H1 (cell line): Measurements from ENCODE around the gene SBDS. TPM values are rescaled to one million over a fixed set of nuclear protein-coding genes. Genes with fewer than 3 reads are reported as not detected.
A peak's percentile ranks its signal among the peaks of the same experiment; 100 is the strongest.

Source experiments
- CTCF ChIA-PET: fragments of 300-600 bp; sonication (Branson Sonifier 250); formaldehyde crosslinking; loops from one replicate; lab custom pipeline; 2021; ENCODE audit not compliant: partially characterized antibody; lab: Charles Lee
- POLR2A ChIA-PET: fragments of 300-600 bp; sonication (Branson Sonifier 250); formaldehyde crosslinking; loops from one replicate; lab custom pipeline; 2021; ENCODE audit warnings: inconsistent platforms; ENCODE audit not compliant: partially characterized antibody; lab: Charles Lee
- DNase-seq, 2 experiments: peaks; one replicate each; pipeline versions ENCODE4 v3.0.0 to v3.0.0-alpha.2; 2010 to 2022; ENCODE audit warnings: low spot score in 2 of 2, low read depth in 1 of 2, mixed read lengths in 1 of 2
- FAIRE-seq: peaks from 2 replicates; lab custom pipeline; 2011; peaks lifted over from hg19 to GRCh38; lab: Jason Lieb, UNC
- H2AFZ ChIP-seq: 2 replicates; pipeline ENCODE4 v1.8.1; 2012; ENCODE audit warnings: low read length, inconsistent platforms
- H2AK5ac ChIP-seq: 2 replicates; pipeline ENCODE4 v1.6.1; 2013; ENCODE audit warnings: low read depth, low read length
- H2BK120ac ChIP-seq: replicated peaks from 2 replicates; pipeline ENCODE3; 2013; ENCODE audit warnings: low read depth, low read length, inconsistent platforms
- H2BK12ac ChIP-seq: 2 replicates; pipeline ENCODE4 v1.6.1; 2013; ENCODE audit warnings: low read depth, low read length
- H2BK15ac ChIP-seq: 2 replicates; pipeline ENCODE4 v1.6.1; 2013; ENCODE audit warnings: low read length
- H2BK20ac ChIP-seq: 2 replicates; pipeline ENCODE4 v1.6.1; 2013; ENCODE audit warnings: low read length
- H2BK5ac ChIP-seq: 2 replicates; pipeline ENCODE4 v1.6.1; 2013; ENCODE audit warnings: low read depth, low read length
- H3K14ac ChIP-seq: 2 replicates; pipeline ENCODE4 v1.6.1; 2013; ENCODE audit warnings: inconsistent platforms; ENCODE audit not compliant: insufficient read length
- H3K18ac ChIP-seq: 2 replicates; pipeline ENCODE4 v1.6.1; 2013; ENCODE audit warnings: low read length; ENCODE audit errors: extremely low read depth
- H3K23ac ChIP-seq: 2 replicates; pipeline ENCODE4 v1.6.1; 2013; ENCODE audit warnings: inconsistent platforms; ENCODE audit not compliant: insufficient read length
- H3K23me2 ChIP-seq: 2 replicates; pipeline ENCODE4 v1.6.1; 2013; ENCODE audit warnings: low read depth, low read length
- H3K27ac ChIP-seq: 2 replicates; pipeline ENCODE4 v1.6.1; 2011; ENCODE audit warnings: low read depth, low read length, inconsistent platforms
- H3K27me3 ChIP-seq, 4 experiments: replicated peaks in 1 of 4; 1 replicate in 1 of 4; 2 replicates in 3 of 4; pipeline versions ENCODE4 v1.6.1 to v1.8.1; 2011 to 2013; ENCODE audit warnings: low read length in 3 of 4, mild to moderate bottlenecking in 3 of 4, inconsistent platforms in 2 of 4, mixed read lengths in 2 of 4, moderate library complexity in 1 of 4; ENCODE audit not compliant: control insufficient read depth in 3 of 4, insufficient read depth in 3 of 4; ENCODE audit errors: extremely low read depth in 1 of 4
- H3K36me3 ChIP-seq, 4 experiments: 2 replicates each; pipeline versions ENCODE4 v1.6.1 to v1.8.1; 2011 to 2013; ENCODE audit warnings: mild to moderate bottlenecking in 4 of 4, low read length in 3 of 4, moderate library complexity in 2 of 4, control low read depth in 1 of 4, inconsistent platforms in 1 of 4; ENCODE audit not compliant: insufficient read depth in 4 of 4, control insufficient read depth in 2 of 4
- H3K4ac ChIP-seq: replicated peaks from 2 replicates; pipeline ENCODE3; 2013; ENCODE audit warnings: low read length, low read depth, mixed read lengths, inconsistent platforms; ENCODE audit not compliant: insufficient read length
- H3K4me1 ChIP-seq, 4 experiments: replicated peaks in 1 of 4; 1 replicate in 1 of 4; 2 replicates in 3 of 4; pipeline versions ENCODE4 v1.6.1 to v1.8.1; 2011 to 2013; ENCODE audit warnings: low read length in 3 of 4, inconsistent platforms in 2 of 4, mixed read lengths in 1 of 4; ENCODE audit not compliant: insufficient read depth in 4 of 4, control insufficient read depth in 3 of 4
- H3K4me2 ChIP-seq, 2 experiments: 2 replicates each; pipeline versions ENCODE4 v1.6.1 to v1.8.1; 2011 to 2013; ENCODE audit warnings: low read depth in 2 of 2, low read length in 2 of 2, control low read depth in 1 of 2, inconsistent platforms in 1 of 2, mild to moderate bottlenecking in 1 of 2; ENCODE audit not compliant: insufficient read depth in 1 of 2
- H3K4me3 ChIP-seq, 4 experiments: fragments of 200-600, 300-600 bp in 1 of 4; sonication (generic), shearing (Covaris generic), sonication (Bioruptor Twin) in 1 of 4; 2 replicates each; pipeline versions ENCODE4 v1.5.1 to v1.8.1; 2011 to 2016; ENCODE audit warnings: low read length in 4 of 4, low read depth in 3 of 4, control low read depth in 2 of 4, inconsistent platforms in 2 of 4, mild to moderate bottlenecking in 2 of 4, mixed read lengths in 1 of 4, moderate library complexity in 1 of 4; ENCODE audit not compliant: insufficient read depth in 2 of 4; ENCODE audit errors: extremely low read depth in 1 of 4
- H3K56ac ChIP-seq: replicated peaks from 2 replicates; pipeline ENCODE3; 2013; ENCODE audit warnings: low read depth, mild to moderate bottlenecking, mixed read lengths, low read length, inconsistent platforms; ENCODE audit not compliant: insufficient read length
- H3K79me1 ChIP-seq: 2 replicates; pipeline ENCODE4 v1.6.1; 2013; ENCODE audit warnings: low read depth, low read length, control low read depth
- H3K79me2 ChIP-seq, 2 experiments: 2 replicates each; pipeline versions ENCODE4 v1.6.1 to v1.8.1; 2012 to 2013; ENCODE audit warnings: low read length in 2 of 2, mild to moderate bottlenecking in 2 of 2, inconsistent platforms in 1 of 2; ENCODE audit not compliant: insufficient read depth in 2 of 2, control insufficient read depth in 1 of 2
- H3K9ac ChIP-seq, 4 experiments: replicated peaks in 1 of 4; 1 replicate in 1 of 4; 2 replicates in 3 of 4; pipeline versions ENCODE4 v1.6.1 to v1.8.1; 2011 to 2013; ENCODE audit warnings: low read depth in 3 of 4, low read length in 3 of 4, control low read depth in 2 of 4, mild to moderate bottlenecking in 2 of 4, moderate library complexity in 2 of 4, inconsistent platforms in 1 of 4; ENCODE audit errors: extremely low read depth in 1 of 4
- H3K9me3 ChIP-seq, 2 experiments: 2 replicates each; pipeline versions ENCODE4 v1.6.1 to v1.8.1; 2012 to 2013; ENCODE audit warnings: mild to moderate bottlenecking in 2 of 2, moderate library complexity in 2 of 2, control low read depth in 1 of 2, inconsistent platforms in 1 of 2, low read depth in 1 of 2, low read length in 1 of 2, mixed read lengths in 1 of 2; ENCODE audit not compliant: insufficient read depth in 2 of 2
- H4K20me1 ChIP-seq, 2 experiments: replicated peaks in 1 of 2; 2 replicates each; pipeline versions ENCODE3 to v1.8.1; 2011 to 2013; ENCODE audit warnings: inconsistent platforms in 2 of 2, low read length in 2 of 2, mild to moderate bottlenecking in 1 of 2; ENCODE audit not compliant: insufficient read depth in 2 of 2, control insufficient read depth in 1 of 2
- H4K5ac ChIP-seq: 2 replicates; pipeline ENCODE4 v1.6.1; 2013; ENCODE audit warnings: low read length, low read depth, mixed read lengths, inconsistent platforms; ENCODE audit not compliant: insufficient read length
- H4K8ac ChIP-seq: 2 replicates; pipeline ENCODE4 v1.8.0; 2013; ENCODE audit warnings: mild to moderate bottlenecking, moderate library complexity, low read length, inconsistent platforms; ENCODE audit not compliant: insufficient read depth; ENCODE audit errors: extremely low read depth
- H4K91ac ChIP-seq: replicated peaks from 2 replicates; pipeline ENCODE3; 2013; ENCODE audit warnings: low read length, mixed read lengths, inconsistent platforms; ENCODE audit not compliant: insufficient read length
- ASH2L ChIP-seq: fragments of 200-600, 300-600 bp; sonication (generic); IDR thresholded peaks from one replicate; pipeline ENCODE4 v1.7.1; 2017; ENCODE audit warnings: low read length
- BCL11A ChIP-seq, 2 experiments: IDR thresholded peaks; one replicate each; pipeline ENCODE4 v1.6.1; 2011; ENCODE audit warnings: low read depth in 2 of 2, low read length in 2 of 2, mild to moderate bottlenecking in 2 of 2
- CREB1 ChIP-seq: IDR thresholded peaks from 2 replicates; pipeline ENCODE4 v1.6.1; 2012; ENCODE audit warnings: inconsistent platforms
- HDAC6 ChIP-seq: IDR thresholded peaks from one replicate; pipeline ENCODE4 v1.7.1; 2012; ENCODE audit warnings: low read depth, mild to moderate bottlenecking, inconsistent platforms, low read length, moderate library complexity
- NANOG ChIP-seq: IDR thresholded peaks from 2 replicates; pipeline ENCODE4 v1.6.1; 2011; ENCODE audit warnings: low read length, low read depth, mild to moderate bottlenecking, inconsistent platforms; ENCODE audit not compliant: insufficient read depth, poor library complexity, severe bottlenecking
- NRF1 ChIP-seq: IDR thresholded peaks from 2 replicates; pipeline ENCODE4 v1.6.1; 2011; ENCODE audit warnings: mild to moderate bottlenecking, low read depth, low read length, improper control_type of control experiment
- POLR2A ChIP-seq, 2 experiments: IDR thresholded peaks; 1 replicate in 1 of 2; 2 replicates in 1 of 2; pipeline ENCODE4 v1.6.1; 2011; ENCODE audit warnings: low read depth in 2 of 2, low read length in 2 of 2, mild to moderate bottlenecking in 2 of 2; ENCODE audit errors: control extremely low read depth in 1 of 2
- SIN3A ChIP-seq, 2 experiments: IDR thresholded peaks in 1 of 2; conservative IDR thresholded peaks in 1 of 2; 2 replicates each; pipeline ENCODE4 v1.6.1; 2011 to 2012; ENCODE audit warnings: low read length in 2 of 2, improper control_type of control experiment in 1 of 2, low read depth in 1 of 2, mild to moderate bottlenecking in 1 of 2
- TAF1 ChIP-seq: IDR thresholded peaks from 2 replicates; pipeline ENCODE4 v1.6.1; 2011; ENCODE audit warnings: mild to moderate bottlenecking, low read depth, low read length
- WGBS, 2 experiments: shearing (Covaris generic) in 1 of 2; methylation state at CpG; one replicate each; pipeline versions ENCODE4 v1.1.6 to v1.1.7; 2013 to 2015; ENCODE audit warnings: low lambda C conversion rate in 2 of 2, mixed read lengths in 2 of 2, inconsistent platforms in 1 of 2, low coverage in 1 of 2, missing lambda C conversion rate in 1 of 2; ENCODE audit not compliant: insufficient replicate concordance in 2 of 2, insufficient coverage in 1 of 2, insufficient read length in 1 of 2; ENCODE audit errors: extremely low coverage in 1 of 2, missing lambda C conversion rate in 1 of 2; 5-methylcytosine and 5-hydroxymethylcytosine counted together
- polyA plus RNA-seq, 7 experiments: library from polyadenylated mRNA; depleted of rRNA in 3 of 7; stranded (reverse) in 5 of 7; unstranded in 2 of 7; fragments of >200 nt in 5 of 7; fragments of 200-250 nt in 2 of 7; gene quantifications; 1 replicate in 5 of 7; 2 replicates in 1 of 7; 4 replicates in 1 of 7; pipeline versions ENCODE4 v1.2.1 to v1.2.3, GENCODE V29; 2011 to 2013; ENCODE audit warnings: missing spikeins in 2 of 7, mixed read lengths in 2 of 7
- total RNA-seq: library from RNA; stranded (reverse); fragmentation: NEBNext Ultra II Directional; extraction: Animal tissue kit (Norgen Biotek cat#: 25700); gene quantifications from 2 replicates; pipeline ENCODE4 v1.2.1, GENCODE V29; 2021

SBDS gene
- total and polyA plus RNA-seq, 2 of the 8 experiments (the other 6 are each of a cell fraction or from before 2014, with no cell fraction given): 8.2 to 27.5 TPM

DNA sequence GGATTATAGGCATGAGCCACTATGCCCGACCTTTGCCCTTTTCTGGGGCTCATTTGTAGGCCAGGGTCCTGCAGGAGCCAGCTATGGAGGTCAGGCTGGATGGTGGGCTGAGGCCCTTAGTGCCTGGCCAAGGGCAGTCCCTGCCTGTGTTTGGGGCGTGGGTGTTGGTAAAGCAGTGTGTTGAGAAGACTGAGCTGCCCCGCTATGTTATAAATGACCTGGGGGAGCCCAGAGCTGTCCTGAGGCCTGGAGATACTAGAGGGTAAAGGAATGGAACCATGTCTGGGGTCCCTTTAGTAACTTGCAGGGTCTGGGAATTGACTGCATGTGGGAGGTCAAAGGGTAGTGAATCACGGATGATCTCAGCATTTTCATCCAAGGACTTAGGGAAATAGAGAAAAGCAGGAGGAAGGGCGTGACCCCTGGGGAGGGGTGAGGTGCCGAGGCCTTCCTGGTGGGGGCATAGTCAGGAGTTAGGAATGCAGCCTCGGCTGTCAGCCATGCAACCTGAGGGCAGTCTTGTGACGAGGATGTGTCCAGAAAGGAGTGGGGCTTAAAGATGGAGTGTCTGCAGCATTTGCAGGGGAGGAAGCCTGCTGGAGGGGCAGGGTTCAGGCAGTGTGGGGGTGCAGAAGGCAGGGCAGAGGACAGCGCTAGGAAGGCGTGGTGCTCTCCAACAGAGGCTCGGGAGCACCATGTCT is 42.9 kb downstream of the SBDS start:
- Histone ChIP-seq H3K23me2 (no peaks in the 10 kb centered on the region), H2BK20ac (no peak overlapping the region), H3K14ac (no peak overlapping the region), H2BK120ac (no peak overlapping the region), H3K9me3 (no peaks in the 10 kb centered on the region), H4K5ac (no peak overlapping the region), H3K4ac (no peak overlapping the region), H3K27me3 (no peaks in the 10 kb centered on the region), H3K4me1 (no peaks in the 10 kb centered on the region; a peak in 3 of 7 replicates), H2AFZ (no peak overlapping the region), H2AK5ac (no peak overlapping the region), H2BK5ac (no peak overlapping the region; the same call in 1 of the 2 replicates), H2BK15ac (no peak overlapping the region), H3K36me3 (peaks cover 10 to 72% (median 47%) of the 10 kb centered on the region in 4 experiments), H3K9ac (0 out of 7 replicates have a peak overlapping the region, but pooled peaks of 1 of the 4 experiments have one; percentile 1), H3K4me3 (no peak overlapping the region), H3K23ac (no peak overlapping the region), H3K56ac (no peak overlapping the region), H3K18ac (no peak overlapping the region), H4K20me1 (no peaks in the 10 kb centered on the region), H3K4me2 (no peak overlapping the region), H3K79me2 (no peaks in the 10 kb centered on the region), H4K91ac (no peak overlapping the region), H3K27ac (no peak overlapping the region; the same call in 1 of the 2 replicates), H4K8ac (peak overlapping the region; percentile 64; the same call in 1 of the 2 replicates), H2BK12ac (no peak overlapping the region), H3K79me1 (no peaks in the 10 kb centered on the region)
- peak in 1 of 2 experiments; percentile 49 for DNase-seq
- CTCF ChIA-PET: interaction anchor here (0.8 to 1.5 kb wide), 5 partner anchors 10 to 128 kb away, joined by 3 to 6 read pairs (median 3); no protein-coding TSS in a partner anchor
- WGBS, 2 experiments: 82% methylated on average over 11 of the region's 11 CpGs; no CpG with 5 or more reads in 1 of the 2 experiments
- TF ChIP-seq NRF1: no peak
- no peak for TF ChIP-seq HDAC6
- TF ChIP-seq BCL11A (IDR thresholded peaks at IDR 0.05; ENCODE audit: low read depth in 2 of 2, low read length in 2 of 2): no peak
- TF ChIP-seq CREB1: no peak
- no peak for TF ChIP-seq SIN3A (conservative IDR thresholded peaks at IDR 0.05 in 1 of 2, IDR thresholded peaks at IDR 0.05 in 1 of 2; ENCODE audit: low read depth in 1 of 2, low read length in 2 of 2)
- TF ChIP-seq POLR2A (IDR thresholded peaks at IDR 0.05; ENCODE audit: control extremely low read depth in 1 of 2, low read depth in 2 of 2, low read length in 2 of 2): no peak
- TF ChIP-seq ASH2L: no peak
- no peak for TF ChIP-seq TAF1
- TF ChIP-seq NANOG: no peak
- no peak for FAIRE-seq
- POLR2A ChIA-PET: interaction anchor here (1.3 to 1.8 kb wide), 2 partner anchors 9 to 10 kb away, joined by 4 to 5 read pairs; no protein-coding TSS in a partner anchor
